ENCODE measurements around the gene SH3RF1.

Gene SH3RF1

GRCh38 chr4:169274033-169274432 is 3.3 kb upstream of the SH3RF1 start:
- H3K9me2 ChIP-seq (replicated peaks; ENCODE audit: control insufficient read depth, low read length) = no peaks in the 10 kb centered on the region
- H3K36me3 ChIP-seq (ENCODE audit: control insufficient read depth, low read length) = no peaks in the 10 kb centered on the region
- no peaks in the 10 kb centered on the region; the same call in 1 of the 2 replicates for H3K79me2 ChIP-seq (ENCODE audit: control insufficient read depth, low read length)
- peaks cover 55% of the 10 kb centered on the region for H3K27me3 ChIP-seq (ENCODE audit: control insufficient read depth, low read length)
- no peak overlapping the region for H3K4me2 ChIP-seq (ENCODE audit: low read length)
- no peaks in the 10 kb centered on the region for H3K9me3 ChIP-seq (ENCODE audit: control insufficient read depth, insufficient read depth, low read length)
- H3K4me1 ChIP-seq (ENCODE audit: control insufficient read depth, low read length) = peaks cover 22% of the 10 kb centered on the region
- no peak overlapping the region for H3K4me3 ChIP-seq (ENCODE audit: low read length)
- H3F3A ChIP-seq (ENCODE audit: control insufficient read depth, insufficient read depth) = peaks cover 9% of the 10 kb centered on the region
- H4K20me1 ChIP-seq (ENCODE audit: control insufficient read depth, insufficient read depth, low read depth, low read length) = no peaks in the 10 kb centered on the region; the same call in none of the 2 replicates
- TF ChIP-seq EZH2phosphoT487 (IDR thresholded peaks at IDR 0.05; ENCODE audit: borderline replicate concordance, low read length) = no peak
- no peak for TF ChIP-seq CTCF (IDR thresholded peaks at IDR 0.05; ENCODE audit: low read depth, low read length, poor library complexity, severe bottlenecking)
- no peak overlapping the region for H3K27ac ChIP-seq (ENCODE audit: low read depth, low read length)

GRCh38 chr4:169272265-169272886 is 1.6 kb upstream of the SH3RF1 start:
- TF ChIP-seq CTCF (IDR thresholded peaks at IDR 0.05; ENCODE audit: low read depth, low read length, poor library complexity, severe bottlenecking) (no peak), EZH2phosphoT487 (IDR thresholded peaks at IDR 0.05; ENCODE audit: borderline replicate concordance, low read length) (no peak)
- H3K36me3 ChIP-seq (ENCODE audit: control insufficient read depth, low read length) = no peaks in the 10 kb centered on the region
- no peaks in the 10 kb centered on the region for H3K9me2 ChIP-seq (replicated peaks; ENCODE audit: control insufficient read depth, low read length)
- H3K9me3 ChIP-seq (ENCODE audit: control insufficient read depth, insufficient read depth, low read length) = no peaks in the 10 kb centered on the region
- no peaks in the 10 kb centered on the region; the same call in 1 of the 2 replicates for H3K79me2 ChIP-seq (ENCODE audit: control insufficient read depth, low read length)
- H3K4me3 ChIP-seq (ENCODE audit: low read length) = no peak overlapping the region
- H3K4me2 ChIP-seq (ENCODE audit: low read length) = peak overlapping the region; percentile 68; the same call in 1 of the 2 replicates
- H3F3A ChIP-seq (ENCODE audit: control insufficient read depth, insufficient read depth) = peaks cover 9% of the 10 kb centered on the region
- H3K4me1 ChIP-seq (ENCODE audit: control insufficient read depth, low read length) = peaks cover 22% of the 10 kb centered on the region
- H3K27ac ChIP-seq (ENCODE audit: low read depth, low read length) = no peak overlapping the region
- H3K27me3 ChIP-seq (ENCODE audit: control insufficient read depth, low read length) = peaks cover 57% of the 10 kb centered on the region
- H4K20me1 ChIP-seq (ENCODE audit: control insufficient read depth, insufficient read depth, low read depth, low read length) = no peaks in the 10 kb centered on the region; the same call in 1 of the 2 replicates

GRCh38 chr4:169271692-169272007 is 894 bp upstream of the SH3RF1 start:
- Histone ChIP-seq H3K9me2 (replicated peaks; ENCODE audit: control insufficient read depth, low read length) (no peaks in the 10 kb centered on the region), H3F3A (ENCODE audit: control insufficient read depth, insufficient read depth) (peaks cover 9% of the 10 kb centered on the region), H3K79me2 (ENCODE audit: control insufficient read depth, low read length) (no peaks in the 10 kb centered on the region; the same call in 1 of the 2 replicates), H3K36me3 (ENCODE audit: control insufficient read depth, low read length) (no peaks in the 10 kb centered on the region), H4K20me1 (ENCODE audit: control insufficient read depth, insufficient read depth, low read depth, low read length) (no peaks in the 10 kb centered on the region; the same call in 1 of the 2 replicates), H3K9me3 (ENCODE audit: control insufficient read depth, insufficient read depth, low read length) (no peaks in the 10 kb centered on the region), H3K4me2 (ENCODE audit: low read length) (peak overlapping the region; percentile 68), H3K4me1 (ENCODE audit: control insufficient read depth, low read length) (peaks cover 22% of the 10 kb centered on the region), H3K27ac (ENCODE audit: low read depth, low read length) (no peak overlapping the region), H3K4me3 (ENCODE audit: low read length) (peak overlapping the region; percentile 72), H3K27me3 (ENCODE audit: control insufficient read depth, low read length) (peaks cover 57% of the 10 kb centered on the region)
- TF ChIP-seq EZH2phosphoT487 (IDR thresholded peaks at IDR 0.05; ENCODE audit: borderline replicate concordance, low read length) (no peak), CTCF (IDR thresholded peaks at IDR 0.05; ENCODE audit: low read depth, low read length, poor library complexity, severe bottlenecking) (no peak)

Measured in DOHH2 (cell line).